Activated CD8-positive, alpha-beta memory T cell treated with anti-CD3 and anti-CD28 coated beads, Interleukin-2, amount 50 U/mL, for 1 hour (primary cell): ENCODE measurements around the gene VWA8.
"Not testable (repeated sequence)": the region's sequence is repeated elsewhere in the genome, so short reads cannot be mapped to it uniquely, and the experiment has no call there.

Experiments used
- DNase-seq: peaks from one replicate; pipeline ENCODE4 v3.0.0-alpha.2; 2020; ENCODE audit errors: extremely low read depth

The VWA8 gene

GRCh38 chr13:41851351-41851750 is 109.6 kb downstream of the VWA8 start:
- no peak for DNase-seq

GRCh38 chr13:41848435-41849255 is 112.3 kb downstream of the VWA8 start:
- DNase-seq = no peak

- DNase-seq = no peak
Observed at GRCh38 chr13:41847216-41847615, 113.7 kb downstream of the VWA8 start.

DNA sequence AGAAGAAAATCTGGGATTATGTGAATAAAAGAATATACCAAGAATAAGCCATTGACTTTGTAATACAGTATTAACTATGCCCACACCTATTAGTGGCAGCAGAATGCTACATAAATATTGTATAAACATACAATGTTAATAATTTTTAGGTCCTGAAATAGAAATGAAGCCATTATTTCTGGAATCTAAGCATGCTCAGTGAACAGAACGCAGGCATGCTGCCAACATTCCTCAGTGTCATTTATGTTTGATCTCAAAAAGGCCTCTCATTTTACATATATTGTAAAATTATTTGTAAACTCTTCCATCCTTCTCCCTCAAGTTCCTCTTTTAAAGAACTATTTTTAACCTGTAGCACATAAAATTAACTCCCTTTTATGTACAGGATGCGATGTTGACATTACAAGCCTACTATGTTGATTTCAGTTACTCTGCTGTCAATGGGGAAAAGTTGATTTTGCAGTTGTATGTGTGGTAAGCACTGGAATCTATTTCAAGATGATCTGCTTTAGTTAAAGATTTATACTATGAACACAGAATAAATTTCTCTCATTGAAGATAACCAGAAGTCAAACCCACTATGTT is 118.8 kb downstream of the VWA8 start:
- no peak for DNase-seq

DNA sequence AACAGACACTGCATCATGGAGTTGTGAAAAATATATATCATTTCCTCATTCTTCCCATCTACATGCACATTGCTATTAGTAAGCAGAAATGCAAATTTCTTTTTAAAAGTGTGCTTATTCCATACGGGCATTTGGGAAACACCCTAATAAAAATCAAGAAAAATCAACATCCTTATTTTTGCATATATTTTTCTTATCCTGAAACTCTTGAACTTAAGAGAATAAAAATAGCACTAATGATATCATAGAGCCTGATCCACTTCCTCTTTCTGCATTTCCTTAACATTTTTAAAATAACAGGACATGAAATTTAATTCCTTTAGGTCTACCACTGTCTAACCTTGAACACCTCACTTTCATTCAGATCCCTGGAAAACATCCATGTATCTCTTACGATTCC is 123.3 kb downstream of the VWA8 start:
- DNase-seq = no peak

DNA sequence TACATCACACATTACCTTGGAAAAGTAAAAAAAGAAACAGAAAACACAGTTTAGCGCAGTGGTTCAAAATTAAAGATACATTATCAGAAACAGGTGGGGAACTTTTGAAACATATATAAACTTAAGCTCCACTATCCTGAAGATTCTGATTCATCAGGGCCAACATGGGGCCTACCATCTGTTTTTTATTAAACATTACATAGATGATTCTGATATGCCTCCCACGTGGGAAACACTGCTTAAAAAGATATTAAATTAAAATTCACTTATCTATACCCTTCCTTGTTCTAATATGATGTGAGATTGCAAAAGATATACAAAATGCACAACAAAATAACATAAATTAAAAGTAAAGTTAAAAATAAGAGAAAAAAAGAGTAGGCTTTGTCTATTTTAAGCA is 125.0 kb downstream of the VWA8 start:
- no peak for DNase-seq

- not testable (repeated sequence) for DNase-seq
Observed at GRCh38 chr13:41834697-41835096, 126.2 kb downstream of the VWA8 start.

DNA sequence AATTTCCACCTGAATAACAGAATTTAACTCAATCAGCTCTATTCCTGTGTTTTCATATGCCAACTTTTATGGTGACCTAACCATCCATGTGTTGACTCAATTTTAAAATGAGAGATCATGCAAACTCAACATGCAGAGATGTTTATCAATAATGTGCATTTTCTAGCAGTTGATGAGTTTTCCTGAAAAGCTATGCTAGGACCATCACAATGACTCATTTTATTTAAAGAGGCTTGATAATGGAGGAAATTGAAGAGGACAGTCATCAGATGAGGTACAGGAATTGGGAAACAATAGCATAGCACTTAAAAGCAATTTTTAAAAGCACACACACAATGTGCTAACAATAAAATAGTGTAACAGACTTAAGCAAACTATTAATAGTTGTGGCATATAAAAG is 127.1 kb downstream of the VWA8 start:
- DNase-seq = no peak

DNA sequence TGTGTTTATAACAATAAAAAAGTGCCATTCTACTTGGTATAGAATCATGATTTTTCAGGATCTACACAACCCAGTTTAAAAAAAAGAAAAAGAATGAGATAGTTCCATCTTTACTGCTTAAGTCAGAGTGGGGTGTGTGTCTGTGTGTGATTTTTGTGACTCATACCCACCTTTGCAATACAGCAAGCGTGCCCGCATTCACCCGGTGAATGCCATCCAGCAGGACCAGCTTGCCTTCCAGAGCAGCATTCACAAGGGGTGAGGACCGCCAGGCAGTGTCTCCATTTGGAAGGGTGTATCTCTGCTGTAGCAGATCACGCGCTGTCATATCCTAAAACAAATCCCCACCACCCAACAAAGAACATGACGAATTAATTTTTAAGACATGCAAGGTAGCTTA is 127.7 kb downstream of the VWA8 start:
- no peak for DNase-seq

- DNase-seq = no peak
Observed at GRCh38 chr13:41827507-41828213, 133.2 kb downstream of the VWA8 start.

DNA sequence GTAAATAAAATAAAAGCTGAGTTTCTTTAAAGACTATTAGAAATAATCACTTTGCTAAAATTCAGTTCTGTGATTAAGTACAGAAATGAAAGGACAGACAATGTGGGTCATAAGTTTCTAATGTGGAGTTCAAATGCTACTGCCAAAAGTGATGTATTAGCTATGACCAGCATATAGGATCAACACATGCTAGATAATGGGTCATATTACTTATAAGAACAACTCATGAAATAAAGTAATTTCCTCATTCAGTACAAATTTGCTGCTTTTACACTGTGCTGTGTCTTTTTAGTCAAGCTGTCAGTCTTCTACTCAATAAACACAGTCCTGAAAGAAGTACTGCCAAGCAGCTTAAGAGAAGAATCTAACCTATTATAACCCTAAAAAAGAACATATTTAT is 135.2 kb downstream of the VWA8 start:
- no peak for DNase-seq

DNA sequence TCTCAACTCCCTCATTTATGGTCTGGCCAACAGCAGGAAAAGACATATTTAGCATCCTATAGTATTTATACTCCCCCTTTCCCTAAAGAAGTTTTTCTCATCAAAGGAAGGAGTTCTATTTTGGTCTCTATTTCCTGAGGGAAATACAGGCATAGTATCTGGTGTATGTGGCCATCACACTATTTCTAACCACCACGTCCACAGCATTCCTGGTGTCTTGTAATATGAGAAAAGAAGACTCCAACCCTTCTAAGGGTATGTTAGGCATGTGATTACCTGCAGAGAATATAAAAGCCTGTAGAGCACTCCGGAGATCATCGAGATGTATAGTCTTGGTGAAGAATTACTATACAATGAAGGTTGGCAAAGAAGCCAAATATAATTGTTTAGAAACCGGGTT is 137.4 kb downstream of the VWA8 start:
- no peak for DNase-seq

- DNase-seq = no peak
Observed at GRCh38 chr13:41822560-41822959, 138.3 kb downstream of the VWA8 start.

DNA sequence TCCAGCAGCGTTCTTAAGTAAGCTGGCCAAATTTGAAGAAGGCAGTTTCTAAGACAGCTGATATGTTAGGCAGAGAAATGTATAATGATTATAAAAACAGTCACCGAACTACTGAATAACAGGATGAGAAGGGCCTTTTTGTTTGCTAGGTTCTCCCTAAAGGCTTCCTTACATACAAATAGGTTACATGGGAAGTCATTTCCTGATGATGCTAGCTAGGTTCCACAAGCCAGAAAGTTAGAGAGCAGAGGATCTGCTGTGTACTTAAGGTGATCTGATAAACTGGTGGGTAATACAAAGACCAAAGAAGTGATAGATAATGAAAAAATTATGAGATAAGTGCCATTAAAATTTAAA is 139.7 kb downstream of the VWA8 start:
- DNase-seq = no peak

DNA sequence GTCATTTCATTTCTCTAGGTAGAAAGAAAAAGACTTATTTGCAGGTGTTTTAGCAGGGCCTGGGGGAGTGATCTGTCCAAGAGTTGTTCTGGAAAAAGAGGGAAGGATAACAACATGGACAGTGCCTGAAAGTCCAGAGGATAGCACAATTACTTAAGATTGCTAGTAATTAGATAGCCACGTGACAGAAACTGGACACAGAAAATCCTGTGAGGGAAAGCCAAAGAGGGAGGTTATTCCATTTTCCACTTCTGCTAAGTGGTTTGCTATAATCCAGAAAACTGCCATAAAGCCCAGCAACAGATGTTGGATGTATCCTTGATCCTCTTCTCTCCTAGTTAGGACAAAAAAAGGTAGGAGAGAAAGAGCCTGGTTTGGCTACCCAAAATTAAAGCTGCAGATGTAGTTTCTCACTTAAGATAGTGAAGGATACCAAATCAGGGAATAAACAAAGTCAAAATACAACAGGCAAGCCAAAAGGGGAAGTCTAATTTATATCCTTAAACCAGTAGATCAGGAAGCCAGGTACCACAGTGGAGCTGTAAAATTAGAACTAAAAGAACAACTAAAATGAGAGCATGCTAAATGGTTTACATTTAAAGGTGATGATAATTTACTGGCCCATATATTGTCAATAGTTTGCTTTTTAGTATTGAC is 140.2 kb downstream of the VWA8 start:
- no peak for DNase-seq

GRCh38 chr13:41816057-41816456 is 144.9 kb downstream of the VWA8 start:
- no peak for DNase-seq

DNA sequence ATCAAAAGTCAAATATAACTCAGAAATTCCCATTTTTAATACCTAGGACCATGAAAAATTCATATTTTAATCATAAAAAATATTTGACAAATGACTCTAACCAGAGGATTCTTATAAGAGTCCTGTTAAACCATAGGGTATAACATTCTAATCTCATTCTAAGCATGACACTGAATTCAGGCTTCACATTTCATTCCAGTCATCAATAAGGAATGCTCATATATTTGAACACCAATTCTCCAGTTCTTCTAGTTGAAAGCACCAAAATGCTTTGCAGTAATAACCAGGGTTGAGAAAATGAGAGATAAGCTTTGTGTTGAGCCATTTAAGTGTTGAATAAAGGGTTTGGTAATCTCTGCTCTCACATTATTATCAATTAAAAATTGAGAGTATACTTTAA is 147.5 kb downstream of the VWA8 start:
- no peak for DNase-seq

GRCh38 chr13:41812851-41813250 is 148.1 kb downstream of the VWA8 start:
- DNase-seq = no peak

DNA sequence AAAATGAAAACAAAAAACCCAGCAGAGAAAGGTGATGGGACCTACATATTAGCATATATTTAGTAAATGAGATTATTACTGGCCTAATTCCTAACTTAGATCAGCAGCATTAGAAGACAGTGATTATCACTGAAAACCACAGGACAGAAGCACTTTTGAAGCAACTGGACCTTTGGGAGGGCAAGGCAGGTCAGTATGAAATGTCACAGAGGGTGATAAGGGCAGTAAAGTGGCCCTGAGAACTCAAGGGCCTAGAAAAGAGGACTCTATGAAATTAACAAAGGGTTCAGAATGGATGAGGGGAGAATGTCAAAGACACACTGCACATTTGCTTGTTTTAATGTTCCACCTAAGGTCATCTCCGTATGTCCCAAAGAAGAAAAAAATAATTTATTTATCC is 148.7 kb downstream of the VWA8 start:
- DNase-seq = no peak

DNA sequence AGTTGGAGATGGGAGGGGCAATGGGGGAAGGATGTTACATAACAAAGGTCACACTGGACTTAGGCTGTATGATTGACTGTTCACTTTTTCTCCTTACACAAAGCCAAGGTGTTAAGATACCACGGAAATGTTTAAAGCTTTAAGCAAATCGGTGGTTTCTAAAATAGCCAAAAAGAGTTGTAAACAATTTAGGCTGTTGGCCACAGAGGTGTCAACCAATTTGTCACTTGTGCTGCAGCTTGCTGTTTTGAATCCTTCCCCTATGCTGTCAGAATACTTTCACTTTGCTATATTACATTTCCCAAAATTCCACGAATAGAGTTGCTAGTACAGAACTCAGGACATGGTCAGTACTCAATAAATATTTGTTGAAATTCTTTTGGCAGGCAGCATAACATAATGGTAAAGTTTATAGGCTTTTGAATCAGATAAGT is 149.3 kb downstream of the VWA8 start:
- DNase-seq = no peak

GRCh38 chr13:41809962-41810361 is 150.9 kb downstream of the VWA8 start:
- no peak for DNase-seq

DNA sequence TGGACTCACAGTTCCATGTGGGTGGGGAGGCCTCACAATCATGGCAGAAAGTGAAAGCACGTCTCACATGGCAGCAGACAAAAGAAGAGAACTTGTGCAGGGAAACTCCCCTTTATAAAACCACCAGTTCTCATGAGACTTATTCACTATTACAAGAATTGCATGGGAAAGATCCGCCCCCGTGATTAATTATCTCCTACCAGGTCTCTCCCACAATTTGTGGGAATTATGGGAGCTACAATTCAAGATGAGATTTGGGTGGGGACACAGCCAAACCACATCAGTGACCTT is 157.5 kb downstream of the VWA8 start:
- DNase-seq = not testable (repeated sequence)
